Fibroblast of lung (primary cell): Measurements from ENCODE around the gene TULP1.

ENCODE experiments used
- CTCF ChIP-seq, 2 donors: IDR thresholded peaks in 1 of 2; conservative IDR thresholded peaks in 1 of 2; 1 replicate in 1 of 2; 2 replicates in 1 of 2; pipeline ENCODE4 v1.5.1; 2011 to 2012; ENCODE audit warnings: low read length in 2 of 2, control low read depth in 1 of 2, inconsistent platforms in 1 of 2, low read depth in 1 of 2, mild to moderate bottlenecking in 1 of 2
- EZH2 ChIP-seq: IDR thresholded peaks from 2 replicates; pipeline ENCODE4 v1.5.1; 2012; ENCODE audit warnings: low read length, control low read depth, mild to moderate bottlenecking; ENCODE audit errors: missing control alignments

GRCh38 chr6:35483893-35484645 lies 28.6 kb downstream of the TULP1 start:
- TF ChIP-seq CTCF (conservative IDR thresholded peaks at IDR 0.05 in 1 of 2, IDR thresholded peaks at IDR 0.05 in 1 of 2; ENCODE audit: low read depth in 1 of 2, low read length in 2 of 2) (no peak), EZH2 (no peak)
